HepG2 (cell line): ENCODE results near the gene OSBPL5. TPM values are rescaled to one million over a fixed set of nuclear protein-coding genes. Genes with fewer than 3 reads are reported as not detected.

Experiments
- ARID5B ChIP-seq: IDR thresholded peaks from 2 replicates; pipeline ENCODE4 v1.4.0; 2020; ENCODE audit warnings: mild to moderate bottlenecking, missing genetic modification reagents
- BRD4 ChIP-seq: sonication (generic); formaldehyde crosslinking; IDR thresholded peaks from 2 replicates; pipeline ENCODE4 v1.4.0; 2020; ENCODE audit warnings: missing genetic modification reagents
- CSRNP2 ChIP-seq: sonication (generic); formaldehyde crosslinking; conservative IDR thresholded peaks from 2 replicates; pipeline ENCODE4 v1.8.0; 2022; ENCODE audit warnings: low read depth, missing genetic modification reagents
- EEA1 ChIP-seq: sonication (generic); formaldehyde crosslinking; IDR thresholded peaks from 2 replicates; pipeline ENCODE4 v1.5.1; 2020; ENCODE audit warnings: mild to moderate bottlenecking, missing genetic modification reagents, borderline replicate concordance
- HOMEZ ChIP-seq: IDR thresholded peaks from 2 replicates; pipeline ENCODE4 v1.6.1; 2016; ENCODE audit warnings: low read depth
- MAFK ChIP-seq, 2 experiments: IDR thresholded peaks in 1 of 2; conservative IDR thresholded peaks in 1 of 2; 2 replicates each; pipeline ENCODE4 v1.6.1; 2011; ENCODE audit warnings: improper control_type of control experiment in 2 of 2, low read length in 2 of 2
- MED13 ChIP-seq: sonication (generic); formaldehyde crosslinking; IDR thresholded peaks from 2 replicates; pipeline ENCODE4 v1.5.0; 2020; ENCODE audit warnings: missing genetic modification reagents
- NFE2 ChIP-seq: sonication (generic); formaldehyde crosslinking; IDR thresholded peaks from 2 replicates; pipeline ENCODE4 v1.4.0; 2020; ENCODE audit warnings: missing genetic modification reagents
- RFX5 ChIP-seq: IDR thresholded peaks from 2 replicates; pipeline ENCODE4 v1.6.1; 2011; ENCODE audit warnings: low read depth, low read length, improper control_type of control experiment
- SUZ12 ChIP-seq: fragments of 150-350 bp; IDR thresholded peaks from 2 replicates; pipeline ENCODE4 v1.6.1; 2014; ENCODE audit warnings: low read depth, low read length
- TCF7L2 ChIP-seq: IDR thresholded peaks from 2 replicates; pipeline ENCODE4 v1.6.1; 2011; ENCODE audit warnings: mild to moderate bottlenecking, low read depth, low read length, moderate library complexity
- TMF1 ChIP-seq: sonication (generic); formaldehyde crosslinking; IDR thresholded peaks from 2 replicates; pipeline ENCODE4 v1.8.1; 2022; ENCODE audit warnings: low read depth, missing genetic modification reagents
- ZBTB33 ChIP-seq: sonication (generic); formaldehyde crosslinking; IDR thresholded peaks from 2 replicates; pipeline ENCODE4 v1.4.0; 2020; ENCODE audit warnings: missing genetic modification reagents
- ZFP36L2 ChIP-seq: sonication (generic); formaldehyde crosslinking; IDR thresholded peaks from 2 replicates; pipeline ENCODE4 v1.4.0; 2020; ENCODE audit warnings: missing genetic modification reagents
- ZNF17 ChIP-seq: sonication (generic); formaldehyde crosslinking; IDR thresholded peaks from 2 replicates; pipeline ENCODE4 v1.5.0; 2020; ENCODE audit warnings: mild to moderate bottlenecking, missing genetic modification reagents
- ZNF546 ChIP-seq: sonication (generic); formaldehyde crosslinking; conservative IDR thresholded peaks from 2 replicates; pipeline ENCODE4 v1.8.1; 2023; ENCODE audit warnings: mild to moderate bottlenecking, missing genetic modification reagents
- ZNF547 ChIP-seq: sonication (generic); formaldehyde crosslinking; IDR thresholded peaks from 2 replicates; pipeline ENCODE4 v1.5.1; 2020; ENCODE audit warnings: mild to moderate bottlenecking, missing genetic modification reagents
- ZNF749 ChIP-seq: sonication (generic); formaldehyde crosslinking; IDR thresholded peaks from 2 replicates; pipeline ENCODE4 v1.8.0; 2022; ENCODE audit warnings: mild to moderate bottlenecking, missing genetic modification reagents, moderate library complexity, borderline replicate concordance
- polyA plus RNA-seq, 8 experiments: library from polyadenylated mRNA; depleted of rRNA in 3 of 8; stranded (reverse) in 7 of 8; unstranded in 1 of 8; fragments of >200 nt; fragmentation: Illumina TruSeq in 4 of 8; extraction: Trizol in 4 of 8; gene quantifications; 2 replicates each; pipeline versions ENCODE4 v1.2.1 to v1.2.3, GENCODE V29; 2011 to 2016; ENCODE audit warnings: low read depth in 4 of 8, missing spikeins in 1 of 8, mixed read lengths in 1 of 8; ENCODE audit not compliant: insufficient read depth in 1 of 8
- total RNA-seq, 5 experiments: library from RNA; depleted of rRNA; stranded (reverse); fragments of >200 nt; fragmentation: Illumina TruSeq; extraction: Trizol; gene quantifications; 2 replicates each; pipeline ENCODE4 v1.2.3, GENCODE V29; 2016; ENCODE audit warnings: low read depth in 1 of 5

OSBPL5 gene
- total and polyA plus RNA-seq, 2 of the 13 experiments (the other 11 are each of a cell fraction or from before 2014, with no cell fraction given), result not detected

GRCh38 chr11:3057069-3057963 lies 107.8 kb downstream of the OSBPL5 start, which contains the start of gene CARS1 (continued):
- no peak for TF ChIP-seq ZNF749
- peak; percentile 16; the same call in 1 of the 2 replicates for TF ChIP-seq ZBTB33 (CRISPR knock-in tag)
- peak; percentile 61; the same call in 1 of the 2 replicates for TF ChIP-seq EEA1
- TF ChIP-seq NFE2, result no peak
- peak; percentile 59; the same call in 1 of the 2 replicates for TF ChIP-seq MED13
- TF ChIP-seq TCF7L2, result no peak
- no peak for TF ChIP-seq ZNF17 (CRISPR knock-in tag)
- no peak for TF ChIP-seq MAFK (conservative IDR thresholded peaks at IDR 0.05 in 1 of 2, IDR thresholded peaks at IDR 0.05 in 1 of 2; ENCODE audit: low read length in 2 of 2)
- TF ChIP-seq HOMEZ (CRISPR knock-in tag), result no peak
- TF ChIP-seq CSRNP2 (CRISPR knock-in tag), result no peak
- no peak for TF ChIP-seq RFX5
- TF ChIP-seq ZNF547, result no peak; the same call in 1 of the 2 replicates
- no peak for TF ChIP-seq TMF1
- TF ChIP-seq BRD4 (CRISPR knock-in tag), result peak; percentile 27; the same call in 1 of the 2 replicates
- TF ChIP-seq ZNF546 (CRISPR knock-in tag), result 0 out of 2 replicates have a peak, but pooled peaks have one; percentile 32
- TF ChIP-seq SUZ12, result peak; percentile 76
- peak; percentile 46 for TF ChIP-seq ARID5B (CRISPR knock-in tag)
- TF ChIP-seq ZFP36L2 (CRISPR knock-in tag), result no peak
